Measurements from ENCODE around the gene SCARB1.

SCARB1 gene

GRCh38 chr12:124862768-124863415, 772 bp downstream of the SCARB1 start:
- Mint-ChIP-seq H3K27ac (peak overlapping the region; percentile 97), H3K27me3 (peaks cover 3% of the 10 kb centered on the region), H3K36me3 (ENCODE audit: low read depth) (peaks cover 61% of the 10 kb centered on the region), H3K4me3 (peak overlapping the region; percentile 94), H3K9me3 (no peaks in the 10 kb centered on the region), H3K4me1 (ENCODE audit: low read depth) (peaks cover 76% of the 10 kb centered on the region)
- intact Hi-C loops (cut with micrococcal nuclease) = loop anchor here (2.0 kb wide), 1 partner anchor 36 kb away; no protein-coding TSS in a partner anchor

- intact Hi-C loops (cut with micrococcal nuclease) = loop anchor here (2.0 kb wide), 1 partner anchor 37 kb away; no protein-coding TSS in a partner anchor
- peaks cover 69% of the 10 kb centered on the region for H3K36me3 Mint-ChIP-seq (ENCODE audit: low read depth)
- no peaks in the 10 kb centered on the region for H3K9me3 Mint-ChIP-seq
- peaks cover 76% of the 10 kb centered on the region for H3K4me1 Mint-ChIP-seq (ENCODE audit: low read depth)
- peak overlapping the region; percentile 97 for H3K27ac Mint-ChIP-seq
- H3K27me3 Mint-ChIP-seq = peaks cover 3% of the 10 kb centered on the region
- peak overlapping the region; percentile 94 for H3K4me3 Mint-ChIP-seq
These were observed 1.6 kb downstream of the SCARB1 start for GRCh38 chr12:124861898-124862676.

GRCh38 chr12:124861492-124861891, 2.2 kb downstream of the SCARB1 start:
- Mint-ChIP-seq H3K4me1 (ENCODE audit: low read depth) (peaks cover 76% of the 10 kb centered on the region), H3K4me3 (peak overlapping the region; percentile 94), H3K9me3 (no peaks in the 10 kb centered on the region), H3K36me3 (ENCODE audit: low read depth) (peaks cover 75% of the 10 kb centered on the region), H3K27ac (no peak overlapping the region), H3K27me3 (peaks cover 3% of the 10 kb centered on the region)
- intact Hi-C loops (cut with micrococcal nuclease) = no loop called here

- intact Hi-C loops (cut with micrococcal nuclease) = no loop called here
- Mint-ChIP-seq H3K27me3 (peaks cover 3% of the 10 kb centered on the region), H3K4me1 (ENCODE audit: low read depth) (peaks cover 83% of the 10 kb centered on the region), H3K27ac (no peak overlapping the region), H3K36me3 (ENCODE audit: low read depth) (peaks cover 99% of the 10 kb centered on the region), H3K9me3 (no peaks in the 10 kb centered on the region), H3K4me3 (no peak overlapping the region)
These were observed 5.7 kb downstream of the SCARB1 start for GRCh38 chr12:124857921-124858461.

GRCh38 chr12:124856842-124857178, 6.9 kb downstream of the SCARB1 start:
- intact Hi-C loops (cut with micrococcal nuclease) = no loop called here
- no peak overlapping the region for H3K4me3 Mint-ChIP-seq

GRCh38 chr12:124856132-124856841, 7.4 kb downstream of the SCARB1 start:
- Mint-ChIP-seq H3K9me3 (no peaks in the 10 kb centered on the region), H3K27ac (peak overlapping the region; percentile 91), H3K36me3 (ENCODE audit: low read depth) (peaks cover 99% of the 10 kb centered on the region), H3K4me1 (ENCODE audit: low read depth) (peaks cover 82% of the 10 kb centered on the region), H3K27me3 (no peaks in the 10 kb centered on the region), H3K4me3 (peak overlapping the region; percentile 33)
- intact Hi-C loops (cut with micrococcal nuclease) = no loop called here

More at GRCh38 chr12:124856842-124857178, 6.9 kb downstream of the SCARB1 start:
- H3K4me1 Mint-ChIP-seq (ENCODE audit: low read depth) = peaks cover 83% of the 10 kb centered on the region
- peaks cover 99% of the 10 kb centered on the region for H3K36me3 Mint-ChIP-seq (ENCODE audit: low read depth)
- no peaks in the 10 kb centered on the region for H3K9me3 Mint-ChIP-seq
- H3K27ac Mint-ChIP-seq = peak overlapping the region; percentile 91
- H3K27me3 Mint-ChIP-seq = no peaks in the 10 kb centered on the region

- peak overlapping the region; percentile 22 for H3K4me3 Mint-ChIP-seq
- peaks cover 100% of the 10 kb centered on the region for H3K36me3 Mint-ChIP-seq (ENCODE audit: low read depth)
These were observed 8.2 kb downstream of the SCARB1 start for GRCh38 chr12:124855275-124855957.

GRCh38 chr12:124854637-124855184, 9.0 kb downstream of the SCARB1 start:
- H3K27me3 Mint-ChIP-seq = no peaks in the 10 kb centered on the region
- peak overlapping the region; percentile 91 for H3K27ac Mint-ChIP-seq
- H3K9me3 Mint-ChIP-seq = no peaks in the 10 kb centered on the region
- H3K36me3 Mint-ChIP-seq (ENCODE audit: low read depth) = peaks cover 95% of the 10 kb centered on the region
- intact Hi-C loops (cut with micrococcal nuclease) = no loop called here
- H3K4me3 Mint-ChIP-seq = peak overlapping the region; percentile 22
- peaks cover 79% of the 10 kb centered on the region for H3K4me1 Mint-ChIP-seq (ENCODE audit: low read depth)

More at GRCh38 chr12:124855275-124855957, 8.2 kb downstream of the SCARB1 start:
- intact Hi-C loops (cut with micrococcal nuclease) = no loop called here
- H3K27ac Mint-ChIP-seq = peak overlapping the region; percentile 91
- no peaks in the 10 kb centered on the region for H3K9me3 Mint-ChIP-seq
- no peaks in the 10 kb centered on the region for H3K27me3 Mint-ChIP-seq
- H3K4me1 Mint-ChIP-seq (ENCODE audit: low read depth) = peaks cover 83% of the 10 kb centered on the region

GRCh38 chr12:124853781-124854636, 9.7 kb downstream of the SCARB1 start:
- Mint-ChIP-seq H3K27ac (peak overlapping the region; percentile 91), H3K9me3 (no peaks in the 10 kb centered on the region), H3K36me3 (ENCODE audit: low read depth) (peaks cover 95% of the 10 kb centered on the region), H3K4me3 (peak overlapping the region; percentile 33), H3K4me1 (ENCODE audit: low read depth) (peaks cover 85% of the 10 kb centered on the region), H3K27me3 (no peaks in the 10 kb centered on the region)
- intact Hi-C loops (cut with micrococcal nuclease) = no loop called here

GRCh38 chr12:124852911-124853427, 10.7 kb downstream of the SCARB1 start:
- peak overlapping the region; percentile 91 for H3K27ac Mint-ChIP-seq

GRCh38 chr12:124852329-124852831, 11.3 kb downstream of the SCARB1 start:
- intact Hi-C loops (cut with micrococcal nuclease) = no loop called here
- Mint-ChIP-seq H3K27ac (peak overlapping the region; percentile 91), H3K4me3 (peak overlapping the region; percentile 63), H3K36me3 (ENCODE audit: low read depth) (peaks cover 95% of the 10 kb centered on the region), H3K27me3 (no peaks in the 10 kb centered on the region), H3K4me1 (ENCODE audit: low read depth) (peaks cover 88% of the 10 kb centered on the region), H3K9me3 (no peaks in the 10 kb centered on the region)

More at GRCh38 chr12:124852911-124853427, 10.7 kb downstream of the SCARB1 start:
- intact Hi-C loops (cut with micrococcal nuclease) = no loop called here
- no peaks in the 10 kb centered on the region for H3K27me3 Mint-ChIP-seq
- H3K4me1 Mint-ChIP-seq (ENCODE audit: low read depth) = peaks cover 88% of the 10 kb centered on the region
- no peaks in the 10 kb centered on the region for H3K9me3 Mint-ChIP-seq
- peak overlapping the region; percentile 63 for H3K4me3 Mint-ChIP-seq
- H3K36me3 Mint-ChIP-seq (ENCODE audit: low read depth) = peaks cover 95% of the 10 kb centered on the region

- intact Hi-C loops (cut with micrococcal nuclease) = no loop called here
- no peaks in the 10 kb centered on the region for H3K27me3 Mint-ChIP-seq
- no peak overlapping the region for H3K27ac Mint-ChIP-seq
- no peaks in the 10 kb centered on the region for H3K9me3 Mint-ChIP-seq
- H3K4me3 Mint-ChIP-seq = no peak overlapping the region
- peaks cover 87% of the 10 kb centered on the region for H3K4me1 Mint-ChIP-seq (ENCODE audit: low read depth)
- peaks cover 95% of the 10 kb centered on the region for H3K36me3 Mint-ChIP-seq (ENCODE audit: low read depth)
These were observed 12.3 kb downstream of the SCARB1 start for GRCh38 chr12:124851342-124851741.
